HepG2 (cell line): ENCODE results near the gene SPAG6. TPM values are rescaled to one million over a fixed set of nuclear protein-coding genes. Genes with fewer than 3 reads are reported as not detected.
A peak's percentile ranks its signal among the peaks of the same experiment; 100 is the strongest.

Experiments used
- ARNT2 ChIP-seq: sonication (generic); formaldehyde crosslinking; IDR thresholded peaks from 2 replicates; pipeline ENCODE4 v1.8.0; 2022; ENCODE audit warnings: mild to moderate bottlenecking, low read depth, missing genetic modification reagents, moderate library complexity
- BCL6 ChIP-seq: IDR thresholded peaks from 2 replicates; pipeline ENCODE4 v1.6.1; 2016; ENCODE audit warnings: missing genetic modification reagents, missing compliant biosample characterization
- HNRNPL ChIP-seq: fragments of 200-400 bp; formaldehyde crosslinking; IDR thresholded peaks from 2 replicates; pipeline ENCODE4 v1.6.1; 2017; ENCODE audit warnings: mild to moderate bottlenecking, low read depth, low read length
- KAT8 ChIP-seq: IDR thresholded peaks from 2 replicates; pipeline ENCODE4 v1.6.1; 2016; ENCODE audit warnings: missing genetic modification reagents, missing compliant biosample characterization
- NR2F1 ChIP-seq, 2 experiments: fragments of 450-650 bp in 1 of 2; formaldehyde crosslinking in 1 of 2; IDR thresholded peaks; 2 replicates each; pipeline versions ENCODE4 v1.5.0 to v1.6.1; 2016 to 2020; ENCODE audit warnings: mild to moderate bottlenecking in 1 of 2, missing compliant biosample characterization in 1 of 2, missing genetic modification reagents in 1 of 2, moderate library complexity in 1 of 2
- RBFOX2 ChIP-seq: fragments of 200-400 bp; formaldehyde crosslinking; IDR thresholded peaks from 2 replicates; pipeline ENCODE4 v1.6.1; 2017; ENCODE audit warnings: low read depth, mild to moderate bottlenecking, low read length
- RBM22 ChIP-seq: fragments of 200-400 bp; formaldehyde crosslinking; optimal IDR thresholded peaks from 2 replicates; pipeline ENCODE3; 2017; ENCODE audit warnings: mild to moderate bottlenecking, low read length, moderate library complexity
- REXO4 ChIP-seq: sonication (generic); formaldehyde crosslinking; IDR thresholded peaks from 2 replicates; pipeline ENCODE4 v1.8.0; 2022; ENCODE audit warnings: missing genetic modification reagents, mild to moderate bottlenecking, borderline replicate concordance
- SRY ChIP-seq: sonication (generic); formaldehyde crosslinking; IDR thresholded peaks from 2 replicates; pipeline ENCODE4 v1.8.0; 2022; ENCODE audit warnings: mild to moderate bottlenecking, missing genetic modification reagents
- SSRP1 ChIP-seq: IDR thresholded peaks from 2 replicates; pipeline ENCODE4 v1.6.1; 2016; ENCODE audit warnings: control low read depth
- STAG1 ChIP-seq: sonication (generic); formaldehyde crosslinking; IDR thresholded peaks from 2 replicates; pipeline ENCODE4 v1.4.0; 2020; ENCODE audit warnings: missing genetic modification reagents
- TEAD3 ChIP-seq: optimal IDR thresholded peaks from 2 replicates; pipeline ENCODE3; 2016; ENCODE audit warnings: borderline replicate concordance
- ZFP41 ChIP-seq: sonication (generic); formaldehyde crosslinking; IDR thresholded peaks from 2 replicates; pipeline ENCODE4 v1.4.0; 2020; ENCODE audit warnings: mild to moderate bottlenecking, missing genetic modification reagents, borderline replicate concordance
- ZFP82 ChIP-seq: sonication (generic); formaldehyde crosslinking; IDR thresholded peaks from 2 replicates; pipeline ENCODE4 v1.5.1; 2020; ENCODE audit warnings: mild to moderate bottlenecking, missing genetic modification reagents, borderline replicate concordance
- ZNF598 ChIP-seq: sonication (generic); formaldehyde crosslinking; IDR thresholded peaks from 2 replicates; pipeline ENCODE4 v1.5.1; 2020; ENCODE audit warnings: mild to moderate bottlenecking, missing genetic modification reagents, borderline replicate concordance
- polyA plus RNA-seq, 8 experiments: library from polyadenylated mRNA; depleted of rRNA in 3 of 8; stranded (reverse) in 7 of 8; unstranded in 1 of 8; fragments of >200 nt; fragmentation: Illumina TruSeq in 4 of 8; extraction: Trizol in 4 of 8; gene quantifications; 2 replicates each; pipeline versions ENCODE4 v1.2.1 to v1.2.3, GENCODE V29; 2011 to 2016; ENCODE audit warnings: low read depth in 4 of 8, missing spikeins in 1 of 8, mixed read lengths in 1 of 8; ENCODE audit not compliant: insufficient read depth in 1 of 8
- total RNA-seq, 5 experiments: library from RNA; depleted of rRNA; stranded (reverse); fragments of >200 nt; fragmentation: Illumina TruSeq; extraction: Trizol; gene quantifications; 2 replicates each; pipeline ENCODE4 v1.2.3, GENCODE V29; 2016; ENCODE audit warnings: low read depth in 1 of 5
- TF ChIP-seq, protein P1 (sequence below): sonication (generic); formaldehyde crosslinking; IDR thresholded peaks from 2 replicates; pipeline ENCODE4 v1.8.0; 2022; ENCODE audit warnings: mild to moderate bottlenecking, missing genetic modification reagents, moderate library complexity
- TF ChIP-seq, protein P2 (sequence below): sonication (generic); formaldehyde crosslinking; IDR thresholded peaks from 2 replicates; pipeline ENCODE4 v1.8.0; 2022; ENCODE audit warnings: missing genetic modification reagents, mild to moderate bottlenecking, inconsistent platforms, borderline replicate concordance
- TF ChIP-seq, protein P3 (sequence below): sonication (generic); formaldehyde crosslinking; IDR thresholded peaks from 2 replicates; pipeline ENCODE4 v1.8.0; 2022; ENCODE audit warnings: missing genetic modification reagents, mild to moderate bottlenecking, borderline replicate concordance
- TF ChIP-seq, protein P4 (sequence below): sonication (generic); formaldehyde crosslinking; IDR thresholded peaks from 2 replicates; pipeline ENCODE4 v1.5.1; 2020; ENCODE audit warnings: missing genetic modification reagents, mild to moderate bottlenecking, borderline replicate concordance
- TF ChIP-seq, protein P5 (sequence below): sonication (generic); formaldehyde crosslinking; IDR thresholded peaks from 2 replicates; pipeline ENCODE4 v1.4.0; 2020; ENCODE audit warnings: missing genetic modification reagents

Gene SPAG6
- total and polyA plus RNA-seq, 2 of the 13 experiments (the other 11 are each of a cell fraction or from before 2014, with no cell fraction given): not detected

DNA sequence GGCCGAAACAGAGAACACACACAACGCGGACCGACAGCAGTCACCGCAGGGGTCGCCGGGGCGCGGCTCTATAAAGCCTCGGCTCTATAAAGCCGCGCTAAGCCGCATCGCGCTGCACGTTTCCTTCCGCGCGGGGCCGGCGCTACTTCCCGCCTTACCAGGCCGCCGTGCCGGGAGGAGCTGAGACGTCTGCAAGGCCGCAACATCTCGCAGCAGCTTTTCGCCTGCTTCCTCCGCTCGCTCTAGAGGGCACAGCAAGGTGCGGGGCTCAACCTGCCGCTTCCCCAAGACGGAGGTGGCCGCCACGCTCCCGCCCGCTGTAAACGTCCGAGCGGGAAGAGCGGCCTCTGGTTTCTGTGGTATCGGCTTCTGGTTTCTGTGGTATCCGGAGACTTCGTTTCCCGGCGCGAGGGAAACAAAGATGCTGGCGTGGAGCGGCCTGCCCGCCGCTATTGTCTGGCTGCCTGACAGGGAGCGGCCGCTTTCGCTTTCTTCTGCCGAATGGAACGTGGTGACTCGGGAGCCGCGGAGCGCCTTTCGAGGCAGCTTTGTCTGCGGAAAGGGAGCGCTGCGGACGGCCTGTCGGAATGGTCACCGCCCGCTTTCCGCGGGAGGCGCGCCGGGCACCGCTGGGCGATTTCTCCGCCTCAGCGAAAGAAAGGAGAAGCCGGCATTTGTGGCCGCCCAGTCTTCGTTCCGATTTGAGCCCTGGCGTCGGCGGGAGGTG lies 91.8 kb downstream of the SPAG6 start (continued):
- TF ChIP-seq, protein P1, sequence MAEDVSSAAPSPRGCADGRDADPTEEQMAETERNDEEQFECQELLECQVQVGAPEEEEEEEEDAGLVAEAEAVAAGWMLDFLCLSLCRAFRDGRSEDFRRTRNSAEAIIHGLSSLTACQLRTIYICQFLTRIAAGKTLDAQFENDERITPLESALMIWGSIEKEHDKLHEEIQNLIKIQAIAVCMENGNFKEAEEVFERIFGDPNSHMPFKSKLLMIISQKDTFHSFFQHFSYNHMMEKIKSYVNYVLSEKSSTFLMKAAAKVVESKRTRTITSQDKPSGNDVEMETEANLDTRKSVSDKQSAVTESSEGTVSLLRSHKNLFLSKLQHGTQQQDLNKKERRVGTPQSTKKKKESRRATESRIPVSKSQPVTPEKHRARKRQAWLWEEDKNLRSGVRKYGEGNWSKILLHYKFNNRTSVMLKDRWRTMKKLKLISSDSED (CRISPR knock-in tag): no peak
- TF ChIP-seq KAT8 (CRISPR knock-in tag) (no peak), RBM22 (no peak), ZNF598 (CRISPR knock-in tag) (peak; percentile 60; the same call in 1 of the 2 replicates), ZFP41 (CRISPR knock-in tag) (no peak), NR2F1 (CRISPR knock-in tag; IDR thresholded peaks at IDR 0.05) (no peak), BCL6 (CRISPR knock-in tag) (no peak), SSRP1 (CRISPR knock-in tag) (no peak), SRY (CRISPR knock-in tag) (0 out of 2 replicates have a peak, but pooled peaks have one; percentile 52), STAG1 (CRISPR knock-in tag) (no peak), HNRNPL (peak; percentile 58; the same call in 1 of the 2 replicates), ARNT2 (CRISPR knock-in tag) (0 out of 2 replicates have a peak, but pooled peaks have one; percentile 32), RBFOX2 (peak; percentile 63; the same call in 1 of the 2 replicates), TEAD3 (CRISPR knock-in tag) (no peak), REXO4 (CRISPR knock-in tag) (no peak), ZFP82 (no peak)
- TF ChIP-seq, protein P2, sequence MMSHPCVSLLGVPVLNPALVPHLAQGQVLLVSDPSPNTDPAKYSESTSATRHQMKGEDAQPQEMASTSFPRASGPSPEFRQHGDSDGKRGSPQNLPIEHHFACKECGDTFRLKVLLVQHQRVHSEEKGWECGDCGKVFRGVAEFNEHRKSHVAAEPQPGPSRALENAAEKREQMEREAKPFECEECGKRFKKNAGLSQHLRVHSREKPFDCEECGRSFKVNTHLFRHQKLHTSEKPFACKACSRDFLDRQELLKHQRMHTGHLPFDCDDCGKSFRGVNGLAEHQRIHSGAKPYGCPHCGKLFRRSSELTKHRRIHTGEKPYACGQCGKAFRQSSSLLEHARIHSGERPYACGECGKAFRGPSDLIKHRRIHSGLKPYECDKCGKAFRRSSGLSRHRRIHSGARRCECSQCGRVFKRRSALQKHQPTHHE: no peak
- TF ChIP-seq, protein P3, sequence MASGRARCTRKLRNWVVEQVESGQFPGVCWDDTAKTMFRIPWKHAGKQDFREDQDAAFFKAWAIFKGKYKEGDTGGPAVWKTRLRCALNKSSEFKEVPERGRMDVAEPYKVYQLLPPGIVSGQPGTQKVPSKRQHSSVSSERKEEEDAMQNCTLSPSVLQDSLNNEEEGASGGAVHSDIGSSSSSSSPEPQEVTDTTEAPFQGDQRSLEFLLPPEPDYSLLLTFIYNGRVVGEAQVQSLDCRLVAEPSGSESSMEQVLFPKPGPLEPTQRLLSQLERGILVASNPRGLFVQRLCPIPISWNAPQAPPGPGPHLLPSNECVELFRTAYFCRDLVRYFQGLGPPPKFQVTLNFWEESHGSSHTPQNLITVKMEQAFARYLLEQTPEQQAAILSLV (CRISPR knock-in tag): no peak
- TF ChIP-seq, protein P4, sequence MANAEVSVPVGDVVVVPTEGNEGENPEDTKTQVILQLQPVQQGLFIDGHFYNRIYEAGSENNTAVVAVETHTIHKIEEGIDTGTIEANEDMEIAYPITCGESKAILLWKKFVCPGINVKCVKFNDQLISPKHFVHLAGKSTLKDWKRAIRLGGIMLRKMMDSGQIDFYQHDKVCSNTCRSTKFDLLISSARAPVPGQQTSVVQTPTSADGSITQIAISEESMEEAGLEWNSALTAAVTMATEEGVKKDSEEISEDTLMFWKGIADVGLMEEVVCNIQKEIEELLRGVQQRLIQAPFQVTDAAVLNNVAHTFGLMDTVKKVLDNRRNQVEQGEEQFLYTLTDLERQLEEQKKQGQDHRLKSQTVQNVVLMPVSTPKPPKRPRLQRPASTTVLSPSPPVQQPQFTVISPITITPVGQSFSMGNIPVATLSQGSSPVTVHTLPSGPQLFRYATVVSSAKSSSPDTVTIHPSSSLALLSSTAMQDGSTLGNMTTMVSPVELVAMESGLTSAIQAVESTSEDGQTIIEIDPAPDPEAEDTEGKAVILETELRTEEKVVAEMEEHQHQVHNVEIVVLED (CRISPR knock-in tag): 0 out of 2 replicates have a peak, but pooled peaks have one; percentile 16
- TF ChIP-seq, protein P5, sequence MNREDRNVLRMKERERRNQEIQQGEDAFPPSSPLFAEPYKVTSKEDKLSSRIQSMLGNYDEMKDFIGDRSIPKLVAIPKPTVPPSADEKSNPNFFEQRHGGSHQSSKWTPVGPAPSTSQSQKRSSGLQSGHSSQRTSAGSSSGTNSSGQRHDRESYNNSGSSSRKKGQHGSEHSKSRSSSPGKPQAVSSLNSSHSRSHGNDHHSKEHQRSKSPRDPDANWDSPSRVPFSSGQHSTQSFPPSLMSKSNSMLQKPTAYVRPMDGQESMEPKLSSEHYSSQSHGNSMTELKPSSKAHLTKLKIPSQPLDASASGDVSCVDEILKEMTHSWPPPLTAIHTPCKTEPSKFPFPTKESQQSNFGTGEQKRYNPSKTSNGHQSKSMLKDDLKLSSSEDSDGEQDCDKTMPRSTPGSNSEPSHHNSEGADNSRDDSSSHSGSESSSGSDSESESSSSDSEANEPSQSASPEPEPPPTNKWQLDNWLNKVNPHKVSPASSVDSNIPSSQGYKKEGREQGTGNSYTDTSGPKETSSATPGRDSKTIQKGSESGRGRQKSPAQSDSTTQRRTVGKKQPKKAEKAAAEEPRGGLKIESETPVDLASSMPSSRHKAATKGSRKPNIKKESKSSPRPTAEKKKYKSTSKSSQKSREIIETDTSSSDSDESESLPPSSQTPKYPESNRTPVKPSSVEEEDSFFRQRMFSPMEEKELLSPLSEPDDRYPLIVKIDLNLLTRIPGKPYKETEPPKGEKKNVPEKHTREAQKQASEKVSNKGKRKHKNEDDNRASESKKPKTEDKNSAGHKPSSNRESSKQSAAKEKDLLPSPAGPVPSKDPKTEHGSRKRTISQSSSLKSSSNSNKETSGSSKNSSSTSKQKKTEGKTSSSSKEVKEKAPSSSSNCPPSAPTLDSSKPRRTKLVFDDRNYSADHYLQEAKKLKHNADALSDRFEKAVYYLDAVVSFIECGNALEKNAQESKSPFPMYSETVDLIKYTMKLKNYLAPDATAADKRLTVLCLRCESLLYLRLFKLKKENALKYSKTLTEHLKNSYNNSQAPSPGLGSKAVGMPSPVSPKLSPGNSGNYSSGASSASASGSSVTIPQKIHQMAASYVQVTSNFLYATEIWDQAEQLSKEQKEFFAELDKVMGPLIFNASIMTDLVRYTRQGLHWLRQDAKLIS (CRISPR knock-in tag): no peak
